Skin of body (tissue), 2 donors: ENCODE results near the gene LY6G6D. TPM values are rescaled to one million over a fixed set of nuclear protein-coding genes. Genes with fewer than 3 reads are reported as not detected.

Experiments
- DNase-seq: peaks from one replicate; lab custom pipeline; 2025; lab: John Stamatoyannopoulos, UW
- total RNA-seq: library from RNA; depleted of rRNA; stranded (reverse); fragments of >200 nt; gene quantifications from one replicate; pipeline ENCODE4 v1.2.3, GENCODE V29; 2014

Gene LY6G6D
- total RNA-seq, 1 donor from 2014 or later: 10.3 TPM

- no peak for DNase-seq
Measured at GRCh38 chr6:31719001-31719400, 3.9 kb downstream of the LY6G6D start.

DNA sequence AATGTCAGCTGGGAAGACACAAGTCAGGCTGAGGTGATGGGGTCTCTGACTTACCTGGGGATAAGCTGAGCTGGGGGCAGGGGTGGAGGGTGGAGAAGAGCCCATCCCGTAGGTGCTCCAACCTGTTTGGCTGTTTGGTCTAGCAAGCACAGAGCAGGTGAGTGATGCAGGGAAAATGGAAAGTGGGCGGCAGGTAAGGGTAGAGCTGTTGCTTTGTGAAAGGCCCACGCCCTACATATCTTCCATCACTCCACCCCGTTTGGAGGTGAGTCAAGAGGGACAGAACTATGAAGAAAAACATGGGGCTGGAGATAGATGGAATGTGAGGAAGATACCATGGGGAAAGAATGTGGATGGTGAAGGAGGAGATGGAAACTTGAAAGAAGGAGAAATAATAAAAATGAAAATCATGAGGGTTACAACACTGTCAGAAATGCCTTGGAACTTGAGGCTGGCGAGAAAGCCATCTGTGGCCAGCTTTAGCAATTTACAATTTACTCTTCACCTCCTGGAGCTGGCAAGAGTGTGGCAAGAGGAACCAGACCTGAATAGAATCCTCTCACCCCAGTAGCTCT lies 5.1 kb downstream of the LY6G6D start:
- no peak for DNase-seq

GRCh38 chr6:31721351-31722020 lies 6.3 kb downstream of the LY6G6D start, which contains the start of gene LY6G6C:
Gene LY6G6C (minus strand): TSS chr6:31721746. CDS start chr6:31721679, 67 bp downstream.
- no peak for DNase-seq

- no peak for DNase-seq
Measured at GRCh38 chr6:31722173-31722572, 7.0 kb downstream of the LY6G6D start.

- no peak for DNase-seq
Measured at GRCh38 chr6:31723245-31723979, 8.3 kb downstream of the LY6G6D start, which contains the start of gene MPIG6B. Gene MPIG6B (plus strand): TSS chr6:31723373. CDS start chr6:31723384, 11 bp downstream.

- no peak for DNase-seq
Measured at GRCh38 chr6:31723980-31724691, 9.0 kb downstream of the LY6G6D start.

DNA sequence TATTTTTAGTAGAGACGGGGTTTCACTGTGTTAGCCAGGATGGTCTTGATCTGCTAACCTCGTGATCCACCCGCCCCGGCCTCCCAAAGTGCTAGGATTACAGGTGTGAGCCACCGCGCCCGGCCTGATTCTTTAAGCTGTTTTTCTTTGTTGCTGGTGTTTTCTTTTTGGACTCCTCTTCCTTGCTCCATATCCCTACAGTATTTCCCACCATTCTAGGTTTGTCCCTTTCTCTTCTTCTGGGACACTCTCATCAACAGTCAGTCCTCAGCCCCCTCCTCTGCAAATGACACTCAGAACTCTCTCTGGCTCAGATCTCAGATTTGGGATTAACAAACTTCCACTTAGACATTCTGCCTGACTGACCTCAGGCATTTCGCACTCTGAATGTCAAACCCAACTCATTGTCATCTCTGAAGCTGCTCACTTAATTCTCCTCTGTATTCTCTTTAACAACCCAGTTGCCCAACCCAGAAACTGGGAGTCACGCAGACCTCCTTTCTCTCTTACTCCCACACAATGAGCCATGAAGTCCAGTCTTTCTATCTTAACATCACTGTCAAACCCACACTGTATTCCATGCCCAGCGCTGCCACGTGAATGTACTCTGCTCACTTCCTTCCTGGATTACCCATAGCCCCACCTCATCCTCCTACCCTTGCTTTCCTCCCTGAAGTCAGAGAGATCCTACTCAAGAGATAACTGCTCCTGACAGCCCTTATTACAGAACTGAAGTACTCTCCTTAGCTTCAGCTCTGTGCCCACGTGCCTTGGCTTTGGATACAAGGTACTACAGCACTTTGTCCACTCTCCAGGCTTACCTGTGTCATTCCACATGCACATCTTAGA lies 10.6 kb downstream of the LY6G6D start:
- DNase-seq: no peak

- DNase-seq: no peak
Measured at GRCh38 chr6:31727034-31727716, 12.0 kb downstream of the LY6G6D start.

GRCh38 chr6:31727717-31728671 lies 12.8 kb downstream of the LY6G6D start:
- DNase-seq: no peak

DNA sequence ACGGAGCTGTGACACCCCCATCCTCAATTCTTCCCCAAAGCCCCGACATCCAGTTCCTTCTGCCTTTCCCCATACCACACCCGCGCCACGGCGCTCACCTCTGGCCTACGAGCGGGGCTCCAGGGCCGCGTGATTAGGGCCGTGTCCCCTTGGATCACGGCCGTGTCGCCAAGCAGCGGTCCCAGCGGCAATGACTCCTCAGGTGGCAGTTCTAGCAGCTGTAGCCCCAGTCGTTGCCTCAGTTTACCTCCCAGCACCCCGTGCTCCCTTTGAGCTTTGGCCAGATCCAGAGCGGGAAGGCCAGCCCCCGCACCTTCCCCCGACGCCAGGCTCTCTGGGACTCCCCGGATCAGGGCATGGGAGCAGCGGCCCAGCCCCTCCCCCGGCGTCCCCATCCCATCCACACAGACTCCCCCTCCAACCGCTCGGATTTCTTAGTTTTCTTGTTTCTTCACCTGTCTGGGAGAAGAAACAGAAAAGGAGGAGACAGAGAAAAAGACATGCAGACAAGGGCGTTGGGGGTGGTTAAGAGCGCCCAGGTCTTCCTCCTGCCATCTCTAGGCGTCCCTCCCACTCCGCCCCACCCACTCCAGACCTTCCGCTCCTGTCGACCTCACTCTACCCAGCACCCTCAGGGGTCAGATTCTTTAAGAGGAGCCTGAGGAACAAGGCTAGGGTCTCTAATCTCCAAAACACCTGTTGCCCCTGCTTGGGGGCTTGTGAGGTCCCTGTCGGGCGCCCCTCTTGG lies 13.8 kb downstream of the LY6G6D start, which contains the start of gene DDAH2:
DDAH2 (minus strand) TSS at position 533 of the 748 bp plus-strand sequence; CDS start at position 395, 138 bp downstream.
- no peak for DNase-seq

- peak; percentile 84 for DNase-seq
Measured at GRCh38 chr6:31729515-31729978, 14.4 kb downstream of the LY6G6D start.

- peak; percentile 92 for DNase-seq
Measured at GRCh38 chr6:31729979-31730630, 15.0 kb downstream of the LY6G6D start.

GRCh38 chr6:31730631-31731086 lies 15.5 kb downstream of the LY6G6D start:
- DNase-seq: no peak

DNA sequence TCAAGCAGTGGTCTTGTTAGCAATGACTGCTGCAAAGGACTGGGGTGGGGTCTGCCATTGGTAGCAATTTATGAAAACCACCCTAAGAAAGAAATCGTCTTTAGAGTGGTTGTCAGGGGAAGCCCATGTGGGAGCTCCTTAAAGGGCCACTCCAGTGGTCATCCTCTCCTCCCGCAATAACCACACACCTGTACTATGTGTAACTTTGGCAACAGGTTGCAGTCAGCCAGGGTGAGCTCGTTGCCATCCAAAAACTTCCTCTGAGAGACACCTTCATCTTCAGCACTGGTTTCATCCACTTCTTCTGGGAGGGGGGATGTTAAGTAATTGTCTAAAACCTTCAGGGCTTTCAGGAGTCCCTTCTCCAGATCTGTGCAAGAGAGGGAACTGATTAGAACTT lies 16.9 kb downstream of the LY6G6D start:
- DNase-seq: no peak

DNA sequence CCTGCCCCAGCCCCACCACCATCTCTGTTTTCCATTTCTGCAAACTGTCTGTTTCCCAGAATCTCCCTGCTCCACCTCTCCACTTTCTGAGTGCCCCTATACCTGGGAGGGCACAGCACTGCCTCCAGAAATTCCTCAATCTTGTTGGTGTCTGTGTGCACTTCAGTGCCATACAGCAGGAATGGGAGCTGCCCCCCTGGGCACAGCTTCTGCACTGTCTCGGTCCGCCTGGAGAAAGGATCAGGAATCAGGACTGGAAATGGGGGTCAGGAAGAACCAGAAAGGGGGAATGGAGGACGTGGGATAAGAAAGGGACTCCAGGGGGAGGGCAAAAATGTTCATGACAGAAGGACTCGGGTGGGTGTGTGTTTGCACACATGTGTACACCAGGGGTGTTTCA lies 18.6 kb downstream of the LY6G6D start:
- no peak for DNase-seq

- DNase-seq: no peak
Measured at GRCh38 chr6:31734247-31734820, 19.2 kb downstream of the LY6G6D start.

GRCh38 chr6:31734821-31735406 lies 19.8 kb downstream of the LY6G6D start:
- no peak for DNase-seq
